ENCODE results near the gene SLC12A3.

SLC12A3 gene

GRCh38 chr16:56824331-56824730 lies 40.7 kb upstream of the SLC12A3 start:
- Histone ChIP-seq H3K79me2 (ENCODE audit: control insufficient read depth, insufficient read depth, low read length) (no peaks in the 10 kb centered on the region), H2BK5ac (ENCODE audit: low read length) (no peak overlapping the region), H3K79me1 (ENCODE audit: low read length) (no peaks in the 10 kb centered on the region), H3K4me1 (ENCODE audit: control insufficient read depth, low read depth, low read length) (no peaks in the 10 kb centered on the region), H4K8ac (ENCODE audit: low read depth, low read length) (no peak overlapping the region), H3K4me3 (ENCODE audit: low read length) (no peak overlapping the region), H3K4me2 (ENCODE audit: low read length) (no peak overlapping the region), H3K27ac (ENCODE audit: low read depth, low read length) (no peak overlapping the region), H3K18ac (ENCODE audit: low read length) (no peak overlapping the region), H2BK120ac (ENCODE audit: low read depth, low read length) (no peak overlapping the region), H3K27me3 (ENCODE audit: insufficient read depth, low read length, poor library complexity) (no peaks in the 10 kb centered on the region), H2BK15ac (replicated peaks; ENCODE audit: low read depth) (no peak overlapping the region), H4K5ac (ENCODE audit: low read length) (no peak overlapping the region), H2AK5ac (ENCODE audit: low read length) (no peak overlapping the region), H3K36me3 (ENCODE audit: control insufficient read depth, insufficient read depth, low read length) (peaks cover 5% of the 10 kb centered on the region), H3K9ac (ENCODE audit: low read length) (no peak overlapping the region), H3K4ac (ENCODE audit: low read depth, low read length) (no peak overlapping the region), H3K56ac (ENCODE audit: low read length) (no peak overlapping the region), H3K23ac (ENCODE audit: low read length) (no peak overlapping the region)
- WGBS (ENCODE audit: extremely low coverage, insufficient coverage, low lambda C conversion rate), result no CpG with 5 or more reads among the region's 3 CpGs
- DNase-seq, result peak; percentile 44

DNA sequence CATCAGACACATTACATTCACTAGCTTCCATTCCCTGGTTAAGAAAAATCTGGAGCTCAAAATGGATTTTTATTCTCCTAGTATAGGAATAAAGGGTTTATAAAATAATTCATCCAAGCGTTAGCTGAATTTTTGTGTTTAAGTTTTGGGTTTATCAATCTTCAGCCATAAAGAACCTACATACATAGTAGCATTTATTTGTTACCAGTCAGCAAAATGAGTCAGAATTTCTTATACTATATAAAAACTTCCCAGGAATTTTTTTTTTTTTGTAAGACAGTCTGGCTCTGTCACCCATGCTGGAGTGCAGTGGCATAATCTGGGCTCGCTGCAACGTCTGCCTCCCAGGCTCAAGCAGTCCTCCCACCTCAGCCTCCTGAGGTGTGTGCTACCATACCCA lies 40.2 kb upstream of the SLC12A3 start:
- no peak for DNase-seq
- H3K79me1 ChIP-seq (ENCODE audit: low read length), result no peaks in the 10 kb centered on the region
- no peak overlapping the region for H2AK5ac ChIP-seq (ENCODE audit: low read length)
- no peak overlapping the region for H2BK5ac ChIP-seq (ENCODE audit: low read length)
- H3K4me2 ChIP-seq (ENCODE audit: low read length), result no peak overlapping the region
- no peak overlapping the region for H3K4ac ChIP-seq (ENCODE audit: low read depth, low read length)
- no peak overlapping the region for H3K23ac ChIP-seq (ENCODE audit: low read length)
- no peak overlapping the region for H3K18ac ChIP-seq (ENCODE audit: low read length)
- no peak overlapping the region for H3K4me3 ChIP-seq (ENCODE audit: low read length)
- H3K56ac ChIP-seq (ENCODE audit: low read length), result no peak overlapping the region
- WGBS (ENCODE audit: extremely low coverage, insufficient coverage, low lambda C conversion rate), result no CpG with 5 or more reads among the region's 3 CpGs
- H3K4me1 ChIP-seq (ENCODE audit: control insufficient read depth, low read depth, low read length), result no peaks in the 10 kb centered on the region
- H2BK120ac ChIP-seq (ENCODE audit: low read depth, low read length), result no peak overlapping the region
- peaks cover 5% of the 10 kb centered on the region for H3K36me3 ChIP-seq (ENCODE audit: control insufficient read depth, insufficient read depth, low read length)
- H4K5ac ChIP-seq (ENCODE audit: low read length), result no peak overlapping the region
- no peaks in the 10 kb centered on the region for H3K27me3 ChIP-seq (ENCODE audit: insufficient read depth, low read length, poor library complexity)
- no peaks in the 10 kb centered on the region for H3K79me2 ChIP-seq (ENCODE audit: control insufficient read depth, insufficient read depth, low read length)
- H3K27ac ChIP-seq (ENCODE audit: low read depth, low read length), result no peak overlapping the region
- no peak overlapping the region for H2BK15ac ChIP-seq (replicated peaks; ENCODE audit: low read depth)
- H4K8ac ChIP-seq (ENCODE audit: low read depth, low read length), result no peak overlapping the region
- no peak overlapping the region for H3K9ac ChIP-seq (ENCODE audit: low read length)

- Histone ChIP-seq H3K9ac (ENCODE audit: low read length) (no peak overlapping the region), H3K36me3 (ENCODE audit: control insufficient read depth, insufficient read depth, low read length) (peaks cover 5% of the 10 kb centered on the region), H3K23ac (ENCODE audit: low read length) (no peak overlapping the region), H2BK15ac (replicated peaks; ENCODE audit: low read depth) (no peak overlapping the region), H4K5ac (ENCODE audit: low read length) (no peak overlapping the region), H3K79me1 (ENCODE audit: low read length) (no peaks in the 10 kb centered on the region), H2BK5ac (ENCODE audit: low read length) (no peak overlapping the region), H3K4ac (ENCODE audit: low read depth, low read length) (no peak overlapping the region), H3K79me2 (ENCODE audit: control insufficient read depth, insufficient read depth, low read length) (no peaks in the 10 kb centered on the region), H3K27me3 (ENCODE audit: insufficient read depth, low read length, poor library complexity) (no peaks in the 10 kb centered on the region), H2BK120ac (ENCODE audit: low read depth, low read length) (no peak overlapping the region), H3K18ac (ENCODE audit: low read length) (no peak overlapping the region), H2AK5ac (ENCODE audit: low read length) (no peak overlapping the region), H3K4me2 (ENCODE audit: low read length) (no peak overlapping the region), H3K56ac (ENCODE audit: low read length) (no peak overlapping the region), H3K27ac (ENCODE audit: low read depth, low read length) (no peak overlapping the region), H3K4me3 (ENCODE audit: low read length) (no peak overlapping the region), H4K8ac (ENCODE audit: low read depth, low read length) (no peak overlapping the region), H3K4me1 (ENCODE audit: control insufficient read depth, low read depth, low read length) (no peaks in the 10 kb centered on the region)
- DNase-seq, result no peak
Observed at GRCh38 chr16:56825826-56826225, 39.2 kb upstream of the SLC12A3 start.

GRCh38 chr16:56828647-56829046 lies 36.4 kb upstream of the SLC12A3 start:
- H3K4me1 ChIP-seq (ENCODE audit: control insufficient read depth, low read depth, low read length), result no peaks in the 10 kb centered on the region
- H3K4me2 ChIP-seq (ENCODE audit: low read length), result no peak overlapping the region
- H3K9ac ChIP-seq (ENCODE audit: low read length), result no peak overlapping the region
- no peaks in the 10 kb centered on the region for H3K27me3 ChIP-seq (ENCODE audit: insufficient read depth, low read length, poor library complexity)
- H3K4ac ChIP-seq (ENCODE audit: low read depth, low read length), result no peak overlapping the region
- WGBS (ENCODE audit: extremely low coverage, insufficient coverage, low lambda C conversion rate), result no CpG with 5 or more reads among the region's 1 CpG
- no peak overlapping the region for H2AK5ac ChIP-seq (ENCODE audit: low read length)
- H3K23ac ChIP-seq (ENCODE audit: low read length), result no peak overlapping the region
- no peak overlapping the region for H3K4me3 ChIP-seq (ENCODE audit: low read length)
- H2BK15ac ChIP-seq (replicated peaks; ENCODE audit: low read depth), result no peak overlapping the region
- no peak overlapping the region for H4K8ac ChIP-seq (ENCODE audit: low read depth, low read length)
- H3K79me1 ChIP-seq (ENCODE audit: low read length), result no peaks in the 10 kb centered on the region
- no peak overlapping the region for H3K18ac ChIP-seq (ENCODE audit: low read length)
- peaks cover 11% of the 10 kb centered on the region for H3K36me3 ChIP-seq (ENCODE audit: control insufficient read depth, insufficient read depth, low read length)
- DNase-seq, result no peak
- no peak overlapping the region for H2BK120ac ChIP-seq (ENCODE audit: low read depth, low read length)
- H3K79me2 ChIP-seq (ENCODE audit: control insufficient read depth, insufficient read depth, low read length), result no peaks in the 10 kb centered on the region
- no peak overlapping the region for H3K56ac ChIP-seq (ENCODE audit: low read length)
- H3K27ac ChIP-seq (ENCODE audit: low read depth, low read length), result no peak overlapping the region
- no peak overlapping the region for H4K5ac ChIP-seq (ENCODE audit: low read length)
- no peak overlapping the region for H2BK5ac ChIP-seq (ENCODE audit: low read length)

- Histone ChIP-seq H3K23ac (ENCODE audit: low read length) (no peak overlapping the region), H2BK120ac (ENCODE audit: low read depth, low read length) (no peak overlapping the region), H2BK5ac (ENCODE audit: low read length) (no peak overlapping the region), H3K79me2 (ENCODE audit: control insufficient read depth, insufficient read depth, low read length) (no peaks in the 10 kb centered on the region), H3K79me1 (ENCODE audit: low read length) (no peaks in the 10 kb centered on the region), H3K4me2 (ENCODE audit: low read length) (no peak overlapping the region), H3K56ac (ENCODE audit: low read length) (no peak overlapping the region), H4K8ac (ENCODE audit: low read depth, low read length) (no peak overlapping the region), H4K5ac (ENCODE audit: low read length) (no peak overlapping the region), H3K27ac (ENCODE audit: low read depth, low read length) (no peak overlapping the region), H3K4me3 (ENCODE audit: low read length) (no peak overlapping the region), H3K36me3 (ENCODE audit: control insufficient read depth, insufficient read depth, low read length) (peaks cover 13% of the 10 kb centered on the region), H3K4me1 (ENCODE audit: control insufficient read depth, low read depth, low read length) (no peaks in the 10 kb centered on the region), H3K27me3 (ENCODE audit: insufficient read depth, low read length, poor library complexity) (no peaks in the 10 kb centered on the region), H3K18ac (ENCODE audit: low read length) (no peak overlapping the region), H3K4ac (ENCODE audit: low read depth, low read length) (no peak overlapping the region), H3K9ac (ENCODE audit: low read length) (no peak overlapping the region), H2BK15ac (replicated peaks; ENCODE audit: low read depth) (no peak overlapping the region), H2AK5ac (ENCODE audit: low read length) (no peak overlapping the region)
- WGBS (ENCODE audit: extremely low coverage, insufficient coverage, low lambda C conversion rate), result no CpG with 5 or more reads among the region's 2 CpGs
- DNase-seq, result no peak
Observed at GRCh38 chr16:56830669-56831068, 34.3 kb upstream of the SLC12A3 start.

DNA sequence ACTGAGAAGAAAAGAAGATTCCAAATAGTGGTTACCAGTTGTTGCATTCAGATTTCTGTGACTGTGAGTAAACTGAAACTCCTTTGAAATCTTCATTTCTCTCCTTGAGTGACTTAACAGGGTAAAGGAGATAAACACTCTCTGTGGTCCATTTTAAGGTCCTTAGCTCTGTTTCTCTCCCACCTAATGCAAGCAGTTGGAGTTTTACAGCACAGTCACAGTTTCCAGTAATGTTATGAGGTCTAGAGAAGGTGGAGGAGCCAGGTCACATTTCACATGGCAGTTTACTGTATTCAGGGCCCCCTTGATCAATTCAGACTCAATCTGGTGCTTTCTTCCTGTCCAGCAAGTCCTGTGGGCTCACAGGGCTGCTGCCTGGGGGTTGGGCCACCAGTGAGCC lies 32.2 kb upstream of the SLC12A3 start:
- Histone ChIP-seq H2AK5ac (ENCODE audit: low read length) (no peak overlapping the region), H3K36me3 (ENCODE audit: control insufficient read depth, insufficient read depth, low read length) (peaks cover 16% of the 10 kb centered on the region), H3K23ac (ENCODE audit: low read length) (no peak overlapping the region), H3K79me1 (ENCODE audit: low read length) (no peaks in the 10 kb centered on the region), H2BK15ac (replicated peaks; ENCODE audit: low read depth) (no peak overlapping the region), H4K5ac (ENCODE audit: low read length) (no peak overlapping the region), H2BK120ac (ENCODE audit: low read depth, low read length) (no peak overlapping the region), H2BK5ac (ENCODE audit: low read length) (no peak overlapping the region), H3K18ac (ENCODE audit: low read length) (no peak overlapping the region), H3K4me2 (ENCODE audit: low read length) (no peak overlapping the region), H3K56ac (ENCODE audit: low read length) (no peak overlapping the region), H3K4me3 (ENCODE audit: low read length) (no peak overlapping the region), H4K8ac (ENCODE audit: low read depth, low read length) (no peak overlapping the region), H3K4ac (ENCODE audit: low read depth, low read length) (no peak overlapping the region), H3K27ac (ENCODE audit: low read depth, low read length) (no peak overlapping the region), H3K27me3 (ENCODE audit: insufficient read depth, low read length, poor library complexity) (no peaks in the 10 kb centered on the region), H3K79me2 (ENCODE audit: control insufficient read depth, insufficient read depth, low read length) (no peaks in the 10 kb centered on the region), H3K4me1 (ENCODE audit: control insufficient read depth, low read depth, low read length) (no peaks in the 10 kb centered on the region), H3K9ac (ENCODE audit: low read length) (no peak overlapping the region)
- no peak for DNase-seq

All from mesendoderm (in vitro differentiated cells).